Measurements from ENCODE around the gene EMC7.

Gene EMC7

GRCh38 chr15:34114215-34114614, 12.6 kb upstream of the EMC7 start:
- TF ChIP-seq CTCF (IDR thresholded peaks at IDR 0.05; ENCODE audit: low read depth, low read length, missing control alignments) = no peak
- DNase-seq (ENCODE audit: extremely low read depth, low read depth) = no peak
- H3K4me3 ChIP-seq (replicated peaks; ENCODE audit: low read depth, low read length) = no peak overlapping the region

GRCh38 chr15:34111488-34111887, 9.8 kb upstream of the EMC7 start:
- no peak overlapping the region for H3K4me3 ChIP-seq (replicated peaks; ENCODE audit: low read depth, low read length)
- DNase-seq (ENCODE audit: extremely low read depth, low read depth) = no peak
- TF ChIP-seq CTCF (IDR thresholded peaks at IDR 0.05; ENCODE audit: low read depth, low read length, missing control alignments) = no peak

- DNase-seq (ENCODE audit: extremely low read depth, low read depth) = no peak
- TF ChIP-seq CTCF (IDR thresholded peaks at IDR 0.05; ENCODE audit: low read depth, low read length, missing control alignments) = peak; percentile 69
- H3K4me3 ChIP-seq (replicated peaks; ENCODE audit: low read depth, low read length) = no peak overlapping the region
Measured at GRCh38 chr15:34109797-34110663, 8.4 kb upstream of the EMC7 start.

DNA sequence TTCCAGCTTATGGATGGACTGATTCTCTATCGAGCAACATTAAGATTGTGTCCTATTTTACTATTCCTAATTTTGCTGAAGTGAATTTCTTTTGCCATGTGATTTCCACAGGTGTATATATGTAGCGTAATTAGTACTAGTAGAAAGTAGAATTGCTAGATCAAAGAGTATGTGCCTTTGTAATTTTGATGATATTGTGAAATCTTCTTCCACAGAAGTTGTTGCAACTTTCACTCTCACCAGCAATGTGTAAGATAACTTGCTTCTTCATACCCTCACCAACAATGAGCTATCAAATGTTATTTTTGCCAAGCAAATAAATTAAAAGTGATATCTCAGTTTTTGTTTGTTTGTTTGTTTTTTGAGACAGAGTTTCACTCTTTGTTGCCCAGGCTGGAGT, 5.7 kb upstream of the EMC7 start:
- no peak for DNase-seq (ENCODE audit: extremely low read depth, low read depth)
- TF ChIP-seq CTCF (IDR thresholded peaks at IDR 0.05; ENCODE audit: low read depth, low read length, missing control alignments) = no peak
- no peak overlapping the region for H3K4me3 ChIP-seq (replicated peaks; ENCODE audit: low read depth, low read length)

GRCh38 chr15:34106423-34106822, 4.8 kb upstream of the EMC7 start:
- TF ChIP-seq CTCF (IDR thresholded peaks at IDR 0.05; ENCODE audit: low read depth, low read length, missing control alignments) = no peak
- no peak for DNase-seq (ENCODE audit: extremely low read depth, low read depth)
- no peak overlapping the region for H3K4me3 ChIP-seq (replicated peaks; ENCODE audit: low read depth, low read length)

DNA sequence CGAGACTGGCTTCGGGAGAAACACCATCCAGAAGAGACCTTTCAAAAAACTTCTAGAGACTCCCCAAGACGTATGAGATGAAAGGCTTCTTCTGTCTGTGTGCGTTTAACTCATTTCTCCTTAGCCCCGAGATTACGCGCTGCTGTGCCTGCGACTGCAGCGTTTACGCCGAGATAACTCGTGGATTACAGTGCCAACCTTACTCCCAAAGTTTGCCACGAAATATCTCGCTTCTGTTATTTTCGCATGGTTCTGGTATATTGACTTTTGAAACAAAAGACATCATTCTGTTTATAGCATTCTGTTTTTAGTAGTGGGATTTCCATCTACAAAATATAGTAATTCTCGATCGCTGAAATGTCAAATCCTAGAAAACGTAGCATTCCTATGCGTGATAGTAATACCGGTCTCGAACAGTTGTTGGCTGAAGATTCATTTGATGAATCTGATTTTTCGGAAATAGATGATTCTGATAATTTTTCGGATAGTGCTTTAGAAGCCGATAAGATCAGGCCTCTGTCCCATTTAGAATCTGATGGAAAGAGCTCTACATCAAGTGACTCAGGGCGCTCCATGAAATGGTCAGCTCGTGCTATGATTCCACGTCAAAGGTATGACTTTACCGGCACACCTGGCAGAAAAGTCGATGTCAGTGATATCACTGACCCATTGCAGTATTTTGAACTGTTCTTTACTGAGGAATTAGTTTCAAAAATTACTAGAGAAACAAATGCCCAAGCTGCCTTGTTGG, 688 bp upstream of the EMC7 start:
- DNase-seq (ENCODE audit: extremely low read depth, low read depth) = no peak
- H3K4me3 ChIP-seq (replicated peaks; ENCODE audit: low read depth, low read length) = peak overlapping the region; percentile 86

More for the DNA sequence above, 688 bp upstream of the EMC7 start:
- TF ChIP-seq CTCF (IDR thresholded peaks at IDR 0.05; ENCODE audit: low read depth, low read length, missing control alignments) = no peak

Data from HFF-Myc (cell line).